Activated gamma-delta T cell treated with anti-CD3 and anti-CD28 coated beads, Interleukin-2, amount 50 U/mL, for 16 hours (primary cell): ENCODE results near the gene CCDC134.

Experiments used
- DNase-seq: peaks from one replicate; pipeline ENCODE4 v3.0.0-alpha.2; 2020; ENCODE audit warnings: low read depth

CCDC134 gene

GRCh38 chr22:41800348-41801146, at the start of gene CCDC134:
CCDC134 (plus strand) TSS chr22:41800679; CDS start chr22:41808891, 8,212 bp downstream.
- DNase-seq, result peak; percentile 85

DNA sequence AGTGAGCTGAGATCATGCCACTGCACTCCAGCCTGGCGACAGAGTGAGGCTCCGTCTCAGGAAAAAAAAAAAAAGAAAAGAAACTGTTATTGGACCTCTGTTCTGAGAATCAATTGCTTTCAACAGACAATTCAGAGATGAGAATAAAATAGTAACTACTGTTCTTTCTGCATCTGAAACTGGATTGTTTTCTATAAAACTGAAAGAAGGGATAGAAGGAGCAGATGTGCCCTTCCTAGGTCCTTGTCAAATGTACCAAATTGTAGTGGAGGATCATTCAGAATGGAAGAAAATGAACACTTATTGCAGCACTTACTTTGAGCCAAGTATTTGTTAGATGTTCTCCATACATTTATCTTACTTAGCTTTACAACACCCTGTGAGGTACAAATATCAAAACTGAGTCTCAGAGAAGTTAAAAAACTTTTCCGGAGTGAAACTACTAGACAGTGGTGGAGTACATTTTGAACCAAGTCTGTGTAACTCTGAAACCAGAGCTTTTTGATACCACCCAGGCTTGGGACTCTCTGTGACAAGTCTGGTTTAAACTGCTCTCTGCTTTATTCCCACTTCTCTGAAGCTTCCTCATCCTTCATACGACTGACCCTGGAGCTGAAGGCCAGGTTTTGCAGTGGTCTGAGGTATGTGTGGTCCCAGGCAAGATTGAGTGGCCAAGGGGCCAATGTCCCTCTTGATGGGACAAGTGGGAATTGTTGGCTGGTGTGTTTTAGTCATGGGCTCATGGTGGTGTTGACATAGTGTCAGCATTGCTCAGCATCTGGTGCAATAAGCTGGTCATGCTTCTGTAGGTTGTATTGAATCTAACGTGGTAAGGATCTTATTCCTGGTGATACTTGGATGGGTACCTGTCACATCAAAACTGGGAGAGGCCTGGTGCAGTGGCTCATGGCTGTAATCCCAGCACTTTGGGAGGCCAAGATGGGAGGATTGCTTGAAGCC, 48.2 kb upstream of the CCDC134 start:
- DNase-seq, result no peak

- DNase-seq, result no peak
Observed at GRCh38 chr22:41753984-41754383, 46.5 kb upstream of the CCDC134 start.

GRCh38 chr22:41757502-41757901, 43.0 kb upstream of the CCDC134 start:
- DNase-seq, result no peak

DNA sequence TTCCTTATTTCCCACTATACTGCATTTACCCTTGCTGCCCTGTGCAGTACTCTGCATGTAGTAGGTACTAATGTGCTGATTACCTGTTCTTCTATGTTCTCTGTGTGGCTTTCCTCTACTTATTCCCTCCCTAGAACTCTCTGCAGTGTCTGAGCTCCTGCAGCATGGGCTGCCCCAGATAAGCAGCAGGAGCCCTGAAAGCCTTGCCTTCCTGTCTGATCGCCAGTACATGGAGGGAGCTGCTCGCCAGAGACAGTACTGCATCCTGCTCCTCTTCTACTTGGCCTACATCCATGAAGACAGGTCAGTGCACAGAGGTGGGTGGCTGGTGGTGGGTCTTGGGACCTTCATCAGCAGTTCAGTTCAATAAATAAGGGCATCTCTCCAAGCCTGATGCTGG, 42.2 kb upstream of the CCDC134 start:
- no peak for DNase-seq

DNA sequence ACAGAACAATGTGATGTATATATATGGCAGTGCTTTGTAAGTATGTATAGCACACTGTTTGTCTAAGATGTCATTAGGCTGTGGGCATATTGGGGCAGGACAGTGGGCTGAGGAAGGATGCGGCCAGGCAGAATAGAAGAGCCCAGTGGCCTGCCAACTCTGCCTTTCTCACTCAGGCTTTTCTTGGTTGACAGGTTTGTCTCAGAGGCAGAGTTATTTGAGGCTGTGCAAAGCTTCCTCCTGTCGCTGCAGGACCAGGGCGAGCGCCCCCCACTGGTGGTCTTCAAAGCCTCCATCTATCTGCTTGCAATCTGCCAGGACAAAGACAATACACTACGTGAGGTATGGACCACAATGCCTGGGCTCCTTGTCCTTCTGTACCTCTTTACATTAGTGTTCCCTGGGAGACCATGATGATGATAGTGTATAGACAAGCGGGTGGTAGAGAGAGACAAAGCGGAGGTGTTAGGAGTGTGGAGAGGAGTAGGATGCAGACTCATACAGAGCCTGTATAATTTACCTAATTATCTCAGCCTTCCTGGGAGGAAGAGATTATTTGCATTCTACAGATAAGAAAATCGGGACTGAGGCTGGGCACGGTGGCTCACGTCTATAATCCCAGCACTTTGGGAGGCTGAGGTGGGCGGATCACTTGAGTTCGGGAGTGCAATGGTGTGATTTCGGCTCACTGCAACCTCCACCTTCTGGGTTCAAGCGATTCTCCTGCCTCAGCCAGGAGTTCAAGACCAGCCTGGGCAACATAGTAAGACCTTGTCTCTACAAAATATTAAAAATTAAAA, 37.3 kb upstream of the CCDC134 start:
- DNase-seq, result no peak

GRCh38 chr22:41766476-41766875, 34.0 kb upstream of the CCDC134 start:
- no peak for DNase-seq

DNA sequence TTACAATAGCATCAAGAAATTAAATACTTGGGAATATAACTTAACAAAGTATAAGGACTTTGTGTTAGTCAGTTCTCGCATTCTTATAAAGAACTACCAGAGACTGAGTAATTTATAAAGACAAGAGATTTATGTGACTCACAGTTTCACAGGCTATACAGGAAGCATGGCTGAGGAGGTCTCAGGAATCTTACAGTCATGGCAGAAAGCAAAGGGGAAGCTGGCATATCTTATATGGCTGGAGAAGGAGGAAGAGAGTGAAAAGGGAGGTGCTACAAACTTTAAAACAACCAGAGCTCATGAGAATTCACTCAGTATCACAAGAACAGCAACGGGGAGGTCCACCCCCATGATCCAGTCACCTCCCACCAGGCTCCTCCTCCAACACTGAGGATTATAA, 32.0 kb upstream of the CCDC134 start:
- no peak for DNase-seq

DNA sequence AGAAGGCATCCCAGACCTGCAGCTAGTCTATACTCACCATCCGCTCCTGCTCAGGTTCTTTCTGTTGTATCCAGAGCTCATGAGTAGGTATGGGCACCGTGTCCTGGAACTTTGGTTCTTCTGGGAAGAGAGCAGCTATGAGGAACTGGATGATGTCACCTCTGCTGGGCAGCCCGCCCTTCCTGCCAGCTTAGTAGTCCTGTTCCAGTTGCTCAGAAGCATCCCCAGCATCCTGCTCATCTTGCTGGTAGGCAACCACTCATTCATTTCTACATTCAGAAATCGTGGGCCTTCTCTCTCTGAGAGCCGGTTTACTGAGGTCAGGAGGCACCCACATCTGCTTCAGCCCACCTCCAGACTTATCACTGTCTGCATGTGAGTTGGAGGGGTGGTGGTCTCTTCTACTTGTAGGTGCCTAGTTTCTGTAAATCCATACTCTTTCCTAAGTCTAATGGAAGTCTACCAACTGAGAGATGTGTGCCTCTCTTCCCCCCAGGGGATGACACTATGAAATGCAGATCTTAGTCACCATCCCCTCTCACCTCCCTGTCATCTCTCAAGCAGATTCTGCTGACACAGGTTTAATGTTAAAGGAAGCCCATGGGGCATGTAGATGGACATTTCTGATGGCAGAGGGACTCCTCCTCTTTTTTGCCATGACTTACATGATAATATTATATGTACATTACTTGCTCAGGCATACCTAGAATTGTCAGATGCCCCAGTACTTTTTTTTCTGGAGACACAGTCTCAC, 29.6 kb upstream of the CCDC134 start:
- DNase-seq, result no peak

- no peak for DNase-seq
Observed at GRCh38 chr22:41772198-41772597, 28.3 kb upstream of the CCDC134 start.

- no peak for DNase-seq
Observed at GRCh38 chr22:41772645-41773044, 27.8 kb upstream of the CCDC134 start.

- no peak for DNase-seq
Observed at GRCh38 chr22:41775338-41775737, 25.1 kb upstream of the CCDC134 start.

- no peak for DNase-seq
Observed at GRCh38 chr22:41775976-41776375, 24.5 kb upstream of the CCDC134 start.

DNA sequence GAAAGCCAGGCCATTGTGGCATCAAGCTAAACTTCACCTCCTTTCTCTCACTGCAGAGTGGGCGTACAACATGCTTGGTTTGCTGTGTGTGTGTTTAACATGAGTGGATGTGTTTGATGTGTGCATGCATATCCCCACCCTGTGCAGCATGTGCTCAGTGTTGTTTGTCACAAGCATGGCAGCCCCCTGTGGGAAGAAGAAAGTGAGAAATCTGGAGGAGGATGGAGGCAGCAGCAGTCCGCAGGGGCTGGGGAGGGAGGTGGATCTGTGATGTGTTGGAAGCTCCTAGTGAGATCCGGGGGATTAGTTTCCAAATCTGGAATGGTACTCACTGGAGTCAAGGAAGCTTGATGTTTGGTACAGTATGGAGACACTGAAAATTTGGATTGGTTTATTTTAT, 24.1 kb upstream of the CCDC134 start:
- no peak for DNase-seq

DNA sequence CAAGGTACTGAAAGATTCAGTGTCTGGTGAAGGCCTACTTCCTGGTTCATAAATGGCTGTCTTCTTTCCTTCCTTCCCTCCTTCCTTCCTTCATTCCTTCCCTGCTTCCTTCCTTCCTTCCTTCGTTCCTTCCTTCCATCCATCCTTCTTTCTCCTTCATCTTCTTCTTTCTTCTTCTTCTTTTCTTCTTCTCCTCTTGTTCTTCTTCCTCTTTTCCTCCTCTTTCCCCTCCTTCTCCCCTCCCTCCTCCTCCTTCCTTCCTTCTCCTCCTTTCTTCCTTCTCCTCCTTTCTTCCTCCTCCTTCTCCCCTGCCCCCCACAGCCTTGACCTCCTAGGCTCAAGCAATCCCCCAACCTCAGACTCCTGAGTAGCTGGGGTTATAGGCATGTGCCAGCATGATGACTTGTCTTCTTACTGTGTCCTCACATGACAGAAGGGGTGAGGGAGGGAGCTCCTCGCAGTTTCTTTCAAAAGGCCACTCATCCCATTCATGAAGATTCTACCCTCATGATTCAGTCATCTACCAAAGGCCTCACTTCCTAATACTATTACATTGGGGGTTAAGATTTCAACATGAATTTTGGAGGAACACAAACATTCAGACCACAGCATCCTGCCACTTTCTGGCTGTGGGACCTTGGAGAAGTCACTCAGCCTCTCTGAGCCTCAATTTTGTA, 22.6 kb upstream of the CCDC134 start:
- no peak for DNase-seq

GRCh38 chr22:41779929-41780505, 20.5 kb upstream of the CCDC134 start:
- DNase-seq, result no peak

DNA sequence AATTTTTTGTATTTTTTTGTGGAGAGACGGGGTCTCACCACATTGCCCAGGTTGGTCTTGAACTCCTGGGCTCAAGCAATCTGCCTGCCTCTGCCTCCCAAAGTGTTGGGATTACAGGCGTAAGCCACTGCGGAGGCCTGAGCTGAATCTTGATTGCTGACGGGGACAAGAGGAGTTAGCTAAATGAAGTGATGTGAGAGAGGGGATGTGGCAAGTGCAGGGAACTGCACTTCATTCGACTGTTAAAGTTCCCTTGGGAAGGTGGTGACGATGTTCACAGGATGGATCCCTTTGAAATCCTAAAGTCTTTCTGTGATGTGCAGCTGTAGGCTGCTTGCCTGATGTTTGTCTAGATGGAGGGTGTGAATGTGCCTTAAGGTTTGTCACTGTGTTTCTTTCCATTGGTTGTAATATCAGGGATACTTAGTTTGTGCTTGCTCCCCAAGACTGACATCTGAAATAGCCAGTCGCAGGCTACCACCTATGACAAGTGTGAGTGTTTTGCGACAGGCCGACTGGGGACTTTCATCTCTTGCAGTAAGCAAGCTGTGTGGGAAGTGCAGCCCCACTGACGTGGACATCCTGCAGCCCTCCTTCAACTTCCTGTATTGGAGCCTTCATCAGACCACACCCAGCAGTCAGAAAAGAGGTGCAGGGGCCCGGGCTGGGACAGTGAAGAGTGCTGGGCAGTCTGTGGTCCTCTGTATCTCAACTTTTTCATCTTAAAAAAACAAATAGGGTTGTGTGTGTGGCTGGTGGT, 19.6 kb upstream of the CCDC134 start:
- DNase-seq, result peak; percentile 80

DNA sequence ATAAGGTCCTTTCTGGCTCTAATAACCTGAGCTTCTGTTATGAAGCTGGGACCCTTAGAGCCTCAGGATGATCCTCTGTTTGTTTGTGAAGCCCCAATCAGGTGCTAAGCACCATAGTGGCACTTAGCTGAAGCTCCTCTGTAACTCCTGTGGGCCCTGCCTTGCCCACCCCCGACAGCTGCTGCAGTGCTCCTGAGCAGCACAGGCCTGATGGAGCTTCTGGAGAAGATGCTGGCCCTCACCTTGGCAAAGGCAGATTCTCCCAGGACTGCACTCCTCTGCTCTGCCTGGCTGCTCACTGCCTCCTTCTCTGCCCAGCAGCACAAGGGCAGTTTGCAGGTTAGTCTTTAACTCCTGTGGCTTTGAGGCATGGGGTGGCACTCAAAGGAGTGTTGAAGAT, 19.0 kb upstream of the CCDC134 start:
- no peak for DNase-seq

DNA sequence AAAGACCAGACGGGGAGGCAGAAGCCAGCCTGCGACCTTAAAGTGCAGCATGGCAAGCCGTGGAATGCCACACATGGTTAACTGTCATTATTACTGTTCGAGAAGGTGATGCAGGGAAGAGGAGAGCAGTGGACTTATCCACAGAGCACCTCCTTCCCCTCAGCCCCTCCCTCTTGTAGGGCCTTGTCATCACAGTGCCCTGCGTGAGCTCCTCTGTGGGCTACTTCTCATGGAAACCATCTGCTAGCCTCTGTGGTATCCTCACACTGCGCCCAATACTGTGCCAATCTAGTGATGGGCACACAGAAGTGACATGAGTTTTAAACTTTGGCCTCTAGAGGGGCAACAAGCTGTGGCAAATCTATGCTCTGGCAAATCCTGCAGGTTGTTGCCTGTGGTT, 18.2 kb upstream of the CCDC134 start:
- DNase-seq, result no peak

GRCh38 chr22:41782751-41783150, 17.7 kb upstream of the CCDC134 start:
- DNase-seq, result no peak
